Measurements from ENCODE around the gene LAMA2.

LAMA2 gene

DNA sequence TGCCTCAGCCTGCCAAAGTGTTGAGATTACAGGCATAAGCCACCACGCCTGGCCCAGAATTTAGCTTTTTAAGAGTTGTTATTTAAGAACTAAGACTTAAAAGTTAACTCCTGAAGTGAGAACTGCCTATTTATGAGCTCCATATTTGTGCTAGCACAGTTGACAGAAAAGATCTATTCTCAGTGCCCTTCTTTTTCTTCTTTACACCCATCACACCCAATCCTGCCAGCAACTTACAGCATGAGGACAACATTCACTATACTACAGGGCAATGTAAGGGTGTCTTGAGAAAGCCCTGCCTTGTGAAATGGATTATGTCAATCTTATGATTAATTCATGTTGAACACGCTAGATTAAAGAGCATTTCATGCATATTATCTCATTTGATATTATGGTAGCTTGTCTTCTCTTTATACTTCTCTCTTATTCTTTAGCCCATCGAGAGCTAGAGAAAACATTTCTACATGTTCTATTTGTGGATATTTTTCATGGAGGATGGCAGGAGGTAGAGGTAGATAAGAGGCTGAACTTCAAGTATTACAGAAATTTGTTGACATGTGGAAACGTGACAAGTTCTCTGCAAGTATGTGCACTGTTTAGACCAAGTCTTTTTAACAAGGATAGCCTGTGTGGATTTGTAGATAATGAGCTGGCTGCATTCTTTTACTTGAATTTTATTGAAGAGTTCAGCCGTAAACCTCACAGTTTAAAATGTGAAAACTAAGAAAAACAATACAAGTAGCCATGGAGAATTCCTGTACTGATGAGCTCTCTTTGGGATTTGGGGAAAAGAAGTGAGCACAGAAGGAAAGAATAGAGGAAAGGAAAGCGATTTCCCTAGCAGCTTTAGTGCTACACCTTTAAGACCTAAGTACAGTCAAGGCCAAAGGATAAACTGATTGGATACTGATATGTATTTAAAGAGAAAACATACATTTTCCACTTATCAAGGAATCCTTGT lies 614.8 kb downstream of the LAMA2 start:
- Histone ChIP-seq H4K20me1 (ENCODE audit: insufficient read depth, low read length) (no peaks in the 10 kb centered on the region), H3K36me3 (replicated peaks; ENCODE audit: low read depth, low read length) (no peaks in the 10 kb centered on the region), H3K27ac (ENCODE audit: low read length) (no peak overlapping the region), H3K27me3 (ENCODE audit: low read depth, low read length) (no peaks in the 10 kb centered on the region), H3K4me3 (ENCODE audit: low read length) (no peak overlapping the region), H3K79me2 (ENCODE audit: low read length) (no peaks in the 10 kb centered on the region), H3K4me2 (ENCODE audit: low read length) (no peak overlapping the region), H3K9me3 (ENCODE audit: insufficient read depth, low read length) (no peaks in the 10 kb centered on the region), H3K9ac (ENCODE audit: low read length) (no peak overlapping the region), H3K4me1 (ENCODE audit: low read length) (peaks cover 27% of the 10 kb centered on the region), H2AFZ (ENCODE audit: low read depth, low read length) (no peak overlapping the region)
- TF ChIP-seq EZH2phosphoT487 (IDR thresholded peaks at IDR 0.05; ENCODE audit: low read depth) = no peak
- TF ChIP-seq, protein P1, sequence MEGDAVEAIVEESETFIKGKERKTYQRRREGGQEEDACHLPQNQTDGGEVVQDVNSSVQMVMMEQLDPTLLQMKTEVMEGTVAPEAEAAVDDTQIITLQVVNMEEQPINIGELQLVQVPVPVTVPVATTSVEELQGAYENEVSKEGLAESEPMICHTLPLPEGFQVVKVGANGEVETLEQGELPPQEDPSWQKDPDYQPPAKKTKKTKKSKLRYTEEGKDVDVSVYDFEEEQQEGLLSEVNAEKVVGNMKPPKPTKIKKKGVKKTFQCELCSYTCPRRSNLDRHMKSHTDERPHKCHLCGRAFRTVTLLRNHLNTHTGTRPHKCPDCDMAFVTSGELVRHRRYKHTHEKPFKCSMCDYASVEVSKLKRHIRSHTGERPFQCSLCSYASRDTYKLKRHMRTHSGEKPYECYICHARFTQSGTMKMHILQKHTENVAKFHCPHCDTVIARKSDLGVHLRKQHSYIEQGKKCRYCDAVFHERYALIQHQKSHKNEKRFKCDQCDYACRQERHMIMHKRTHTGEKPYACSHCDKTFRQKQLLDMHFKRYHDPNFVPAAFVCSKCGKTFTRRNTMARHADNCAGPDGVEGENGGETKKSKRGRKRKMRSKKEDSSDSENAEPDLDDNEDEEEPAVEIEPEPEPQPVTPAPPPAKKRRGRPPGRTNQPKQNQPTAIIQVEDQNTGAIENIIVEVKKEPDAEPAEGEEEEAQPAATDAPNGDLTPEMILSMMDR (IDR thresholded peaks at IDR 0.05; ENCODE audit: low read depth, low read length) = no peak

DNA sequence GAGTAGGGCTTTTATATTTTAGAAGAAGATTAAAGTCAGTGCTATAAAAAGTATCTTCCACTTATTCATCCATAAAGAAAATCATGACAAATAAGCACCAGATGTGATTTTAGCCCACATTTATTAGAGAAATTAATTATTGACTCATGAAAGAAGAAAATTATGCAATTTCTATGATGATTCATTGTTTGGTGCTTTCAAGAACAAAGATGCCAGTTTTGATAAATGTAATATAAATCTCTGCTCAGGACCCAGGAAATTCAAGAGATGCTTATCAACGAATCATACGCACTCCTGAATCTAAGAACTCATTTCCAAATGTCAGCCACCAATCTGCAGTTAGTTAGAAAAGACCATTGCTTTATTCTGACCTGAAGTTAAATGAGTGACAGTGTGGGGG lies 615.6 kb downstream of the LAMA2 start:
- Histone ChIP-seq H3K9ac (ENCODE audit: low read length) (0 out of 2 replicates have a peak overlapping the region, but pooled peaks have one; percentile 6), H3K9me3 (ENCODE audit: insufficient read depth, low read length) (no peaks in the 10 kb centered on the region), H3K27ac (ENCODE audit: low read length) (no peak overlapping the region), H3K4me3 (ENCODE audit: low read length) (peak overlapping the region; percentile 69), H4K20me1 (ENCODE audit: insufficient read depth, low read length) (no peaks in the 10 kb centered on the region), H3K4me2 (ENCODE audit: low read length) (peak overlapping the region; percentile 93), H3K36me3 (replicated peaks; ENCODE audit: low read depth, low read length) (no peaks in the 10 kb centered on the region), H3K79me2 (ENCODE audit: low read length) (no peaks in the 10 kb centered on the region), H2AFZ (ENCODE audit: low read depth, low read length) (no peak overlapping the region; the same call in 1 of the 2 replicates), H3K27me3 (ENCODE audit: low read depth, low read length) (no peaks in the 10 kb centered on the region), H3K4me1 (ENCODE audit: low read length) (peaks cover 27% of the 10 kb centered on the region)
- no peak for TF ChIP-seq EZH2phosphoT487 (IDR thresholded peaks at IDR 0.05; ENCODE audit: low read depth)
- TF ChIP-seq, protein P1 (IDR thresholded peaks at IDR 0.05; ENCODE audit: low read depth, low read length) = no peak

DNA sequence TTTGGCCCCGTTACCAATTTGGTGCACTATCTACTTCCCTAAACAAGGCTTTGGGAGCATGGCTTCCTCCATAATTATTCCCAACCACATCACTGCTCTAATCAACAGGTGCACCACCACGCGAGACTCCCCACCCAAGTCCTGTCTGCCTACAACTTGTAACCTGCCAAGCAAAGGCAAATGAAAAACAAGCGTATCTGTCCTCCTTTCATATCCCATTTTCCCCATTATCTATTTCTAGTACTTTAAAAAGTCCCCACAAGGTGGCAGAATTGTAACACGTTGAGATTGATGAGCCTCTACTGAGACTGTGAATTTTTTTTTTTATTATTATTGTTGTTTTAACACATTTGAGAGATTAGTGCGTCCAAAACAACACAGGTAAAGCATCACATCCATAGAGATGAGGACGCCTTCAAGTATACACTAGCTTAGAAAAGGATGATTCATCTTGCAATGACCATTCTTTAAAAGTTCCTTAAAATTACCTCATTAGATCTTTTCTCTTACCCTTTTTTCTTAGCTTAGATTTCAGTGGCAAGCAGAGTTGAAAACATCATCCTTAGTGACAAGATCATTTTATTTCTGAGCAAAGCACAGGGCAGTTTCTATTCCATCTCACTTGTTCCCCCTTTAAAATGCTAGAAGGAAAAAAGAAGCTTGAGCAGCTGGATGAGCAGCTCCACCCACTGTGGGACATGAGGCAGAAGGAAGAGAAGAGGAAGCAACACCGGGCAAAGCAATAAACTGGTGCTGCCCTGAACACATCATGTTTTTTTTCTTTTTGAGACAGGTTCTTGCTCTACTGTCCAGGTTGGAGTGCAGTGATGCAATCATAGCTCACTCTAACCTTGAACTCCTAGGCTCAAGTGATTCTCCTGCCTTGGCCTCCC lies 616.3 kb downstream of the LAMA2 start:
- H2AFZ ChIP-seq (ENCODE audit: low read depth, low read length) = no peak overlapping the region; the same call in 1 of the 2 replicates
- peaks cover 27% of the 10 kb centered on the region for H3K4me1 ChIP-seq (ENCODE audit: low read length)
- peak overlapping the region; percentile 17; the same call in 1 of the 2 replicates for H3K27ac ChIP-seq (ENCODE audit: low read length)

More for the DNA sequence above, 616.3 kb downstream of the LAMA2 start:
- TF ChIP-seq EZH2phosphoT487 (IDR thresholded peaks at IDR 0.05; ENCODE audit: low read depth) = no peak
- TF ChIP-seq, protein P1 (IDR thresholded peaks at IDR 0.05; ENCODE audit: low read depth, low read length) = peak; percentile 65
- Histone ChIP-seq H3K27me3 (ENCODE audit: low read depth, low read length) (no peaks in the 10 kb centered on the region), H3K4me2 (ENCODE audit: low read length) (peak overlapping the region; percentile 93), H3K36me3 (replicated peaks; ENCODE audit: low read depth, low read length) (no peaks in the 10 kb centered on the region), H3K9ac (ENCODE audit: low read length) (0 out of 2 replicates have a peak overlapping the region, but pooled peaks have one; percentile 6), H4K20me1 (ENCODE audit: insufficient read depth, low read length) (no peaks in the 10 kb centered on the region), H3K4me3 (ENCODE audit: low read length) (peak overlapping the region; percentile 69), H3K79me2 (ENCODE audit: low read length) (no peaks in the 10 kb centered on the region), H3K9me3 (ENCODE audit: insufficient read depth, low read length) (no peaks in the 10 kb centered on the region)
